ENCODE data around the gene C16orf92. TPM values are rescaled to one million over a fixed set of nuclear protein-coding genes. Genes with fewer than 3 reads are reported as not detected.

The C16orf92 gene
- total and polyA plus RNA-seq, 2 donors from 2014 or later = not detected

DNA sequence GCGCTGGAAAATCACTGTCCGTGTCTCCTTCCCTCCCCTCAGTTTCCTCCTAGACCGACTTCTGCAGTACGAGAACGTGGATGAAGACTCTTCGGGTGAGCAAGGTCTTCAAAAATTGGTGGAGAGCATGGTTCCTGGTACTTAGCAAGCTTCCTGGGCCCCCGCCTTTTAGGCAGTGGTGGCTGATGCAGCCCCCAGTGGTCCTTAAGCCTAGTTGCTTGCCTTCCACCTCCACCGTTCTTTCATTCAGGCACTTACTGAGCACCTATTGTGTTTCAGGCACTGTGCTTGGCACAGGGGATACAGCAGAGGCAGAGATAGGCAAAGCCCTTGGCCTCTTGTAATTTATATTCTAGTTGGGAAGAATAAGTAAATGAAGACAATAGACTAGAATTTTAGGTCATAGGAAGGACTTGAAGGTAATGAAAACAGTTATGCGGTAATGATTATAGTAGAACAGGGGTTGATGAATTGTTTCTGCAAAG, 26.2 kb upstream of the C16orf92 start:
- Histone ChIP-seq H3K9me3 (ENCODE audit: control insufficient read depth in 2 of 3, insufficient read depth in 1 of 3, low read length in 3 of 3) (no peaks in the 10 kb centered on the region), H3K4me3 (ENCODE audit: low read length in 3 of 3) (peak overlapping the region; percentile 96 to 99 (median 98)), H3K27ac (ENCODE audit: low read depth in 2 of 2, low read length in 2 of 2) (no peak overlapping the region), H3K27me3 (ENCODE audit: control insufficient read depth, insufficient read depth, low read length) (no peaks in the 10 kb centered on the region), H3K4me1 (ENCODE audit: control insufficient read depth in 2 of 3, insufficient read depth in 2 of 3, low read depth in 1 of 3, low read length in 3 of 3) (peaks cover 0 to 16% (median 14%) of the 10 kb centered on the region in 3 donors), H3K9ac (ENCODE audit: low read length in 3 of 3) (peak overlapping the region; percentile 63 to 99 (median 80)), H3K36me3 (ENCODE audit: control insufficient read depth in 2 of 3, insufficient read depth in 3 of 3, low read length in 3 of 3) (peaks cover 0 to 24% (median 4%) of the 10 kb centered on the region in 3 donors)
- TF ChIP-seq, protein P1, sequence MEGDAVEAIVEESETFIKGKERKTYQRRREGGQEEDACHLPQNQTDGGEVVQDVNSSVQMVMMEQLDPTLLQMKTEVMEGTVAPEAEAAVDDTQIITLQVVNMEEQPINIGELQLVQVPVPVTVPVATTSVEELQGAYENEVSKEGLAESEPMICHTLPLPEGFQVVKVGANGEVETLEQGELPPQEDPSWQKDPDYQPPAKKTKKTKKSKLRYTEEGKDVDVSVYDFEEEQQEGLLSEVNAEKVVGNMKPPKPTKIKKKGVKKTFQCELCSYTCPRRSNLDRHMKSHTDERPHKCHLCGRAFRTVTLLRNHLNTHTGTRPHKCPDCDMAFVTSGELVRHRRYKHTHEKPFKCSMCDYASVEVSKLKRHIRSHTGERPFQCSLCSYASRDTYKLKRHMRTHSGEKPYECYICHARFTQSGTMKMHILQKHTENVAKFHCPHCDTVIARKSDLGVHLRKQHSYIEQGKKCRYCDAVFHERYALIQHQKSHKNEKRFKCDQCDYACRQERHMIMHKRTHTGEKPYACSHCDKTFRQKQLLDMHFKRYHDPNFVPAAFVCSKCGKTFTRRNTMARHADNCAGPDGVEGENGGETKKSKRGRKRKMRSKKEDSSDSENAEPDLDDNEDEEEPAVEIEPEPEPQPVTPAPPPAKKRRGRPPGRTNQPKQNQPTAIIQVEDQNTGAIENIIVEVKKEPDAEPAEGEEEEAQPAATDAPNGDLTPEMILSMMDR (IDR thresholded peaks at IDR 0.05; ENCODE audit: borderline replicate concordance, extremely low read depth, insufficient read depth) = no peak
- intact Hi-C loops (cut with DNase I) = no loop called here
- FAIRE-seq (no peak), DNase-seq (no peak)

DNA sequence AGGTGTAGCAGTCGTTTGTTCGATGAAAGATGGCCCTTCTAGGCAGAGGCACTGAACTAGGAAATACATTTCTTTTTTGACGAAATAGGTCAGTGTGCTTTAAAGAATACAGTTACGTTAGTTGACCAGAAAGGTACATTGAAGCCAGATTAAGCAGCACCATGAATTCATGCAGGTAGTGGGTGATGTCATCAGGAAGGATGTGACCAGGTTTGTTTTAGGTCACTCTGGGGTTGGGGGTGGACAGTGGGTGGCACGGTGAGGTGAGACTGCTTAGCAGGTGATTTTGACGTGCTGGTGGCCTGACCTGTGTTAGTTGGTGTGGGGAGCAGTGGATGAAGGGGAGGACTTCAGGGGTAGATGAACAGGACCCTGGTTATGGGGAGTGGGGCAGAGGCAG, 23.4 kb upstream of the C16orf92 start:
- no peak for FAIRE-seq
- no peak overlapping the region for H3K4me3 ChIP-seq (ENCODE audit: low read length in 3 of 3)
- intact Hi-C loops (cut with DNase I) = no loop called here

DNA sequence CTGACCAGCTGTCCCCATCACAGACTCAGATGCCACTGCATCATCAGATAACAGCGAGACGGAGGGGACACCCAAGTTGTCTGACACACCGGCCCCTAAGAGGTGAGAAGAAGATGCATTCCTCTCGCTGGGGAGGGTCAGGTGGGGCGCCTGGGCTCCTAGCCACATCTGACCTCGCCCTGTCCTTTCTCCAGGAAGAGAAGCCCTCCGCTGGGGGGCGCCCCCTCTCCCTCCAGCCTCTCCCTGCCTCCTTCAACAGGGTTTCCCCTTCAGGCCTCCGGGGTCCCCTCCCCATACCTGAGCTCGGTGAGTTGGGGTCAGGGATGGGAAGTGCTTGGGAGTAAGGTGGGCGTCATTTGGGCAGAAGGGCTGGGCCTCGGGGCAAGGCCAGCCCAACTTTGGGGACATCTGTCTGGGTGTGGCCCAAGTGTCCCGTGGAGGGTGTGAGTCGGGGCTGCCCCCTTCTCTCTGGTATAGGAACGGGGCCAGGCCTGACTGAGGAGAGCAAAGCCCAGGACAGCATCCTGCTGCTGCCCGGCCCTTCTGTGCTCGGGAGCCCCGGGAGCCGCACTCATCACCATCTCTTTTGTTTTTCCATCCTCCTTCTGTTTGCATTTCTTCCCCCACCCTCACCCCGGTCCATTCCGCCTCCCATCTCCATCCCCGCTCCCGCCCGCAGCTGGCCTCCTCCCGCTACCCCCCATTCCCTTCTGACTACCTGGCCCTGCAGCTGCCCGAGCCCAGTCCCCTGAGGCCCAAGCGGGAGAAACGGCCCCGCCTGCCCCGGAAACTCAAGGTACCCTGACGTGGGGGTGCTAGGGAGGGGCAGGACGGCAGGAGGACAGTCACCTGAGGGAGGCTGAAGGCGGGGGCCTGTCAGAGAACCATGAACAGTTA, 22.0 kb upstream of the C16orf92 start:
- H3K27me3 ChIP-seq (ENCODE audit: control insufficient read depth, insufficient read depth, low read length) = no peaks in the 10 kb centered on the region
- intact Hi-C loops (cut with DNase I) = no loop called here
- peaks cover 0 to 6% (median 3%) of the 10 kb centered on the region in 3 donors for H3K36me3 ChIP-seq (ENCODE audit: control insufficient read depth in 2 of 3, insufficient read depth in 3 of 3, low read length in 3 of 3)
- no peak overlapping the region for H3K27ac ChIP-seq (ENCODE audit: low read depth in 2 of 2, low read length in 2 of 2)
- DNase-seq (no peak), FAIRE-seq (no peak)
- no peak overlapping the region for H3K9ac ChIP-seq (ENCODE audit: low read length in 3 of 3)
- H3K9me3 ChIP-seq (ENCODE audit: control insufficient read depth in 2 of 3, insufficient read depth in 1 of 3, low read length in 3 of 3) = no peaks in the 10 kb centered on the region
- H3K4me1 ChIP-seq (ENCODE audit: control insufficient read depth in 2 of 3, insufficient read depth in 2 of 3, low read depth in 1 of 3, low read length in 3 of 3) = peaks cover 0 to 7% (median 5%) of the 10 kb centered on the region in 3 donors
- no peak overlapping the region for H3K4me3 ChIP-seq (ENCODE audit: low read length in 3 of 3)
- TF ChIP-seq, protein P1 (IDR thresholded peaks at IDR 0.05; ENCODE audit: borderline replicate concordance, extremely low read depth, insufficient read depth) = no peak

More for the DNA sequence above, 23.4 kb upstream of the C16orf92 start:
- DNase-seq = no peak
- Histone ChIP-seq H3K36me3 (ENCODE audit: control insufficient read depth in 2 of 3, insufficient read depth in 3 of 3, low read length in 3 of 3) (peaks cover 0 to 6% (median 3%) of the 10 kb centered on the region in 3 donors), H3K4me1 (ENCODE audit: control insufficient read depth in 2 of 3, insufficient read depth in 2 of 3, low read depth in 1 of 3, low read length in 3 of 3) (peaks cover 0 to 11% (median 7%) of the 10 kb centered on the region in 3 donors), H3K9me3 (ENCODE audit: control insufficient read depth in 2 of 3, insufficient read depth in 1 of 3, low read length in 3 of 3) (no peaks in the 10 kb centered on the region), H3K27ac (ENCODE audit: low read depth in 2 of 2, low read length in 2 of 2) (no peak overlapping the region), H3K9ac (ENCODE audit: low read length in 3 of 3) (no peak overlapping the region), H3K27me3 (ENCODE audit: control insufficient read depth, insufficient read depth, low read length) (no peaks in the 10 kb centered on the region)
- TF ChIP-seq, protein P1 (IDR thresholded peaks at IDR 0.05; ENCODE audit: borderline replicate concordance, extremely low read depth, insufficient read depth) = no peak

Data from kidney (tissue), 14 donors.